SK-N-SH (cell line): Measurements from ENCODE around the gene CSRP2. TPM values are rescaled to one million over a fixed set of nuclear protein-coding genes. Genes with fewer than 3 reads are reported as not detected.

ENCODE experiments used
- CTCF ChIA-PET: fragments of 300-600, 350-600 bp; formaldehyde crosslinking; extraction: SDS; loops from one replicate; lab custom pipeline; 2021; lab: Yijun Ruan, JAX
- POLR2A ChIA-PET: fragments of 350-600 bp; sonication (Branson Sonifier 250); formaldehyde crosslinking; extraction: SDS; loops from one replicate; lab custom pipeline; 2020; ENCODE audit warnings: antibody characterized with exemption, inconsistent platforms; lab: Yijun Ruan, JAX
- DNase-seq: peaks from one replicate; pipeline ENCODE4 v3.0.0; 2012
- H2AFZ ChIP-seq: fragments of 200-600 bp; sonication (generic); 2 replicates; pipeline ENCODE4 v1.8.1; 2016; ENCODE audit warnings: antibody characterized with exemption, mild to moderate bottlenecking, low read depth
- H3F3A ChIP-seq: fragments of 200-600 bp; sonication (generic); replicated peaks from 2 replicates; pipeline ENCODE3; 2016; ENCODE audit warnings: antibody characterized with exemption, mild to moderate bottlenecking; ENCODE audit not compliant: insufficient read depth
- H3K27ac ChIP-seq, 2 experiments: fragments of 200-500 bp in 1 of 2; fragments of 200-600 bp in 1 of 2; sonication (Bioruptor generic) in 1 of 2; sonication (generic), shearing (Covaris generic) in 1 of 2; 2 replicates each; pipeline versions ENCODE4 v1.5.1 to v1.6.1; 2014 to 2016; ENCODE audit warnings: low read depth in 2 of 2, inconsistent platforms in 1 of 2, low read length in 1 of 2, mild to moderate bottlenecking in 1 of 2, mixed read lengths in 1 of 2
- H3K27me3 ChIP-seq: fragments of 200-600 bp; sonication (generic), shearing (Covaris generic); 2 replicates; pipeline ENCODE4 v1.6.1; 2016; ENCODE audit warnings: mixed run types; ENCODE audit not compliant: insufficient read depth
- H3K36me3 ChIP-seq, 2 experiments: fragments of 200-500 bp in 1 of 2; fragments of 200-600 bp in 1 of 2; sonication (Bioruptor generic) in 1 of 2; sonication (generic) in 1 of 2; replicated peaks in 1 of 2; 2 replicates each; pipeline versions ENCODE3 to v1.5.1; 2014 to 2016; ENCODE audit warnings: low read length in 1 of 2, mild to moderate bottlenecking in 1 of 2; ENCODE audit not compliant: insufficient read depth in 2 of 2, control insufficient read depth in 1 of 2
- H3K4me1 ChIP-seq, 2 experiments: fragments of 200-500 bp in 1 of 2; fragments of 200-600 bp in 1 of 2; sonication (Bioruptor generic) in 1 of 2; sonication (generic), shearing (Covaris generic) in 1 of 2; 2 replicates each; pipeline versions ENCODE4 v1.5.1 to v1.6.1; 2014 to 2016; ENCODE audit warnings: low read depth in 1 of 2, low read length in 1 of 2, mixed run types in 1 of 2; ENCODE audit not compliant: insufficient read depth in 2 of 2, control insufficient read depth in 1 of 2
- H3K4me2 ChIP-seq: fragments of 200-600 bp; sonication (generic), shearing (Covaris generic); 2 replicates; pipeline ENCODE4 v1.6.1; 2017; ENCODE audit warnings: mixed run types
- H3K4me3 ChIP-seq, 2 experiments: fragments of 200-500 bp in 1 of 2; fragments of 200-600 bp in 1 of 2; sonication (Bioruptor generic) in 1 of 2; sonication (generic), shearing (Covaris generic) in 1 of 2; 2 replicates each; pipeline versions ENCODE4 v1.5.1 to v1.8.1; 2014 to 2016; ENCODE audit warnings: low read depth in 2 of 2, inconsistent platforms in 1 of 2, low read length in 1 of 2, mild to moderate bottlenecking in 1 of 2, mixed read lengths in 1 of 2, moderate library complexity in 1 of 2
- H3K79me2 ChIP-seq: fragments of 200-600 bp; sonication (generic); 2 replicates; pipeline ENCODE4 v1.8.1; 2017; ENCODE audit warnings: mild to moderate bottlenecking; ENCODE audit not compliant: insufficient read depth
- H3K9ac ChIP-seq: fragments of 200-600 bp; sonication (generic); 2 replicates; pipeline ENCODE4 v1.6.1; 2017; ENCODE audit warnings: mixed run types
- H3K9me2 ChIP-seq: fragments of 200-600 bp; sonication (generic); 2 replicates; pipeline ENCODE4 v1.6.1; 2017; ENCODE audit warnings: mixed run types
- H3K9me3 ChIP-seq: fragments of 200-600 bp; sonication (generic); 2 replicates; pipeline ENCODE4 v1.6.1; 2017; ENCODE audit warnings: mixed run types, mild to moderate bottlenecking, moderate library complexity
- H4K20me1 ChIP-seq: fragments of 200-600 bp; sonication (generic); 2 replicates; pipeline ENCODE4 v1.6.1; 2017; ENCODE audit warnings: mild to moderate bottlenecking, mixed run types; ENCODE audit not compliant: insufficient read depth
- ELF1 ChIP-seq: IDR thresholded peaks from 2 replicates; pipeline ENCODE4 v1.4.0; 2012
- FOXM1 ChIP-seq: IDR thresholded peaks from 2 replicates; pipeline ENCODE4 v1.4.0; 2012; ENCODE audit warnings: low read depth, mild to moderate bottlenecking
- GATA2 ChIP-seq: sonication (generic); formaldehyde crosslinking; IDR thresholded peaks from 2 replicates; pipeline ENCODE4 v1.5.0; 2020; ENCODE audit warnings: mild to moderate bottlenecking, missing genetic modification reagents
- IRF3 ChIP-seq: fragments of 150-350 bp; IDR thresholded peaks from 2 replicates; pipeline ENCODE4 v1.6.1; 2016; ENCODE audit warnings: mild to moderate bottlenecking, low read depth, low read length
- JUND ChIP-seq: IDR thresholded peaks from 2 replicates; pipeline ENCODE4 v1.4.0; 2012
- MXI1 ChIP-seq: IDR thresholded peaks from 2 replicates; pipeline ENCODE4 v1.6.1; 2012; ENCODE audit warnings: mild to moderate bottlenecking, low read depth, low read length, improper control_type of control experiment
- PBX3 ChIP-seq: IDR thresholded peaks from 2 replicates; pipeline ENCODE4; 2012
- POLR2AphosphoS5 ChIP-seq: IDR thresholded peaks from 2 replicates; pipeline ENCODE4 v1.6.1; 2012; ENCODE audit warnings: low read depth, low read length
- REST ChIP-seq: IDR thresholded peaks from 2 replicates; pipeline ENCODE4 v1.6.1; 2012; ENCODE audit warnings: mild to moderate bottlenecking, low read depth, low read length, moderate library complexity
- TAF1 ChIP-seq: IDR thresholded peaks from 2 replicates; pipeline ENCODE4 v1.6.1; 2012; ENCODE audit warnings: low read depth, mild to moderate bottlenecking, low read length, moderate library complexity, borderline replicate concordance
- TCF12 ChIP-seq: IDR thresholded peaks from 2 replicates; pipeline ENCODE4 v1.4.0; 2012
- TEAD4 ChIP-seq: IDR thresholded peaks from 2 replicates; pipeline ENCODE4 v1.4.0; 2012; ENCODE audit warnings: mild to moderate bottlenecking, borderline replicate concordance; ENCODE audit not compliant: insufficient read depth
- WGBS: methylation state at CpG from one replicate; pipeline ENCODE4 v1.1.6; 2017; ENCODE audit warnings: low lambda C conversion rate; 5-methylcytosine and 5-hydroxymethylcytosine counted together
- polyA plus RNA-seq, 3 experiments: library from polyadenylated mRNA; depleted of rRNA; stranded (reverse); fragments of >200 nt; gene quantifications; 2 replicates each; pipeline ENCODE4 v1.2.3, GENCODE V29; 2012

CSRP2 gene
- polyA plus RNA-seq, 1 of the 3 experiments (the other 2 are of a cell fraction): 87.6 TPM

GRCh38 chr12:76922866-76923265 is 44.0 kb upstream of the CSRP2 start:
- no peak overlapping the region for H3K4me2 ChIP-seq
- POLR2A ChIA-PET: no interaction called here

More at GRCh38 chr12:76922866-76923265, 44.0 kb upstream of the CSRP2 start:
- WGBS: 32% methylated on average over 2 of the region's 2 CpGs
- no peaks in the 10 kb centered on the region for H3K27me3 ChIP-seq
- no peak overlapping the region for H3K9ac ChIP-seq
- CTCF ChIA-PET: no interaction called here
- no peak overlapping the region for H3K27ac ChIP-seq
- H3K79me2 ChIP-seq: no peaks in the 10 kb centered on the region
- H3K4me3 ChIP-seq: no peak overlapping the region
- H2AFZ ChIP-seq: no peak overlapping the region
- H3K9me2 ChIP-seq: no peaks in the 10 kb centered on the region
- no peaks in the 10 kb centered on the region for H3K36me3 ChIP-seq
- no peaks in the 10 kb centered on the region for H3K9me3 ChIP-seq
- no peaks in the 10 kb centered on the region for H4K20me1 ChIP-seq
- H3F3A ChIP-seq: no peaks in the 10 kb centered on the region
- no peak for DNase-seq
- H3K4me1 ChIP-seq: no peaks in the 10 kb centered on the region; a peak in 1 of 4 replicates
- TF ChIP-seq PBX3: no peak
- no peak for TF ChIP-seq ELF1
- TF ChIP-seq TAF1: no peak
- TF ChIP-seq TCF12: no peak
- no peak for TF ChIP-seq POLR2AphosphoS5
- no peak for TF ChIP-seq FOXM1
- no peak for TF ChIP-seq REST
- TF ChIP-seq MXI1: no peak
- no peak for TF ChIP-seq JUND
- no peak for TF ChIP-seq GATA2
- no peak for TF ChIP-seq TEAD4
- TF ChIP-seq IRF3: no peak
- TF ChIP-seq, all 33 proteins: peak for 0
